Neural cell (in vitro differentiated cells): ENCODE results near the gene GSTP1. TPM values are rescaled to one million over a fixed set of nuclear protein-coding genes. Genes with fewer than 3 reads are reported as not detected.
"Not testable (repeated sequence)": the region's sequence is repeated elsewhere in the genome, so short reads cannot be mapped to it uniquely, and the experiment has no call there.

Experiments used
- H2AFZ ChIP-seq: fragments of 200-600, 300-800 bp; sonication (generic), shearing (Covaris generic); 2 replicates; pipeline ENCODE4 v1.6.0; 2014; ENCODE audit warnings: low read depth, mild to moderate bottlenecking, antibody characterized with exemption, low read length, moderate library complexity
- H3F3A ChIP-seq: fragments of 200-600 bp; shearing (Covaris generic); 2 replicates; pipeline ENCODE4 v1.6.1; 2016; ENCODE audit warnings: mild to moderate bottlenecking, moderate library complexity, mixed read lengths, antibody characterized with exemption, low read length; ENCODE audit not compliant: insufficient read depth, poor library complexity, severe bottlenecking
- H3K27ac ChIP-seq: fragments of 200-600, 300-800 bp; sonication (generic), shearing (Covaris generic); 2 replicates; pipeline ENCODE4 v1.5.1; 2014; ENCODE audit warnings: mild to moderate bottlenecking, low read length, moderate library complexity
- H3K27me3 ChIP-seq: fragments of 300-800, 200-600 bp; sonication (generic), shearing (Covaris generic); 2 replicates; pipeline ENCODE4 v1.6.0; 2014; ENCODE audit warnings: mild to moderate bottlenecking, low read depth, low read length, moderate library complexity; ENCODE audit not compliant: insufficient read depth
- H3K36me3 ChIP-seq: fragments of 300-800, 200-600 bp; sonication (generic), shearing (Covaris generic); 2 replicates; pipeline ENCODE4 v1.5.1; 2014; ENCODE audit warnings: mild to moderate bottlenecking, antibody characterized with exemption, low read length, moderate library complexity; ENCODE audit not compliant: insufficient read depth
- H3K4me2 ChIP-seq: fragments of 300-800, 200-600 bp; sonication (generic), shearing (Covaris generic); 2 replicates; pipeline ENCODE4 v1.6.0; 2014; ENCODE audit warnings: mild to moderate bottlenecking, low read length
- H3K4me3 ChIP-seq: fragments of 300-800, 200-600 bp; sonication (generic), shearing (Covaris generic); 2 replicates; pipeline ENCODE4 v1.5.1; 2014; ENCODE audit warnings: mild to moderate bottlenecking, low read length, moderate library complexity
- H3K79me2 ChIP-seq: fragments of 200-600 bp; shearing (Covaris generic); replicated peaks from 2 replicates; pipeline ENCODE4 v1.6.0; 2014; ENCODE audit warnings: mild to moderate bottlenecking, low read length, moderate library complexity; ENCODE audit not compliant: insufficient read depth
- H3K9ac ChIP-seq: fragments of 300-800, 200-600 bp; sonication (generic), shearing (Covaris generic); 2 replicates; pipeline ENCODE4 v1.6.1; 2016; ENCODE audit warnings: mild to moderate bottlenecking, low read length, mixed read lengths
- H3K9me2 ChIP-seq: fragments of 200-600 bp; shearing (Covaris generic); 2 replicates; pipeline ENCODE4 v1.6.1; 2016; ENCODE audit warnings: mild to moderate bottlenecking, low read length, mixed read lengths; ENCODE audit not compliant: insufficient read depth
- H3K9me3 ChIP-seq: fragments of 200-600, 300-800 bp; sonication (generic), shearing (Covaris generic); 2 replicates; pipeline ENCODE4 v1.6.1; 2016; ENCODE audit warnings: mild to moderate bottlenecking, mixed run types, low read length, moderate library complexity, mixed read lengths
- H4K20me1 ChIP-seq: fragments of 200-600 bp; shearing (Covaris generic); 2 replicates; pipeline ENCODE4 v1.6.1; 2016; ENCODE audit warnings: mild to moderate bottlenecking, mixed run types; ENCODE audit not compliant: insufficient read depth
- CTCF ChIP-seq: fragments of 450-650 bp; IDR thresholded peaks from 2 replicates; pipeline ENCODE4 v1.5.1; 2014; ENCODE audit warnings: antibody characterized with exemption, mild to moderate bottlenecking, moderate library complexity; ENCODE audit not compliant: poor library complexity, severe bottlenecking
- EP300 ChIP-seq: fragments of 450-650 bp; conservative IDR thresholded peaks from 2 replicates; pipeline ENCODE4 v1.6.1; 2014; ENCODE audit warnings: antibody characterized with exemption, mild to moderate bottlenecking, moderate library complexity; ENCODE audit not compliant: poor library complexity, severe bottlenecking
- EZH2 ChIP-seq: fragments of 200-600, 300-800 bp; shearing (Covaris generic), sonication (generic); IDR thresholded peaks from 2 replicates; pipeline ENCODE4 v1.6.1; 2014; ENCODE audit warnings: antibody characterized with exemption, low read length, borderline replicate concordance, mild to moderate bottlenecking; ENCODE audit not compliant: insufficient read depth, poor library complexity, severe bottlenecking
- MXI1 ChIP-seq: fragments of 450-650 bp; conservative IDR thresholded peaks from 2 replicates; pipeline ENCODE4 v1.6.1; 2014; ENCODE audit warnings: antibody characterized with exemption, mild to moderate bottlenecking; ENCODE audit not compliant: poor library complexity, severe bottlenecking
- POLR2AphosphoS5 ChIP-seq: IDR thresholded peaks from 2 replicates; pipeline ENCODE4 v1.6.1; 2012
- RAD21 ChIP-seq: fragments of 450-650 bp; conservative IDR thresholded peaks from 2 replicates; pipeline ENCODE4 v1.6.1; 2014; ENCODE audit warnings: antibody characterized with exemption, mild to moderate bottlenecking, moderate library complexity
- REST ChIP-seq: IDR thresholded peaks from 2 replicates; pipeline ENCODE4 v1.6.1; 2012; ENCODE audit warnings: borderline replicate concordance
- SMC3 ChIP-seq: fragments of 450-650 bp; conservative IDR thresholded peaks from 2 replicates; pipeline ENCODE4 v1.6.1; 2014; ENCODE audit warnings: antibody characterized with exemption, mild to moderate bottlenecking, moderate library complexity; ENCODE audit not compliant: poor library complexity
- TAF1 ChIP-seq: IDR thresholded peaks from 2 replicates; pipeline ENCODE4 v1.6.1; 2012; ENCODE audit warnings: low read depth
- polyA plus RNA-seq: library from polyadenylated mRNA; depleted of rRNA; stranded (reverse); fragments of >200 nt; gene quantifications from 2 replicates; pipeline ENCODE4 v1.2.3, GENCODE V29; 2014

GSTP1 gene
- polyA plus RNA-seq, 1 donor from 2014 or later: 94.6 TPM

DNA sequence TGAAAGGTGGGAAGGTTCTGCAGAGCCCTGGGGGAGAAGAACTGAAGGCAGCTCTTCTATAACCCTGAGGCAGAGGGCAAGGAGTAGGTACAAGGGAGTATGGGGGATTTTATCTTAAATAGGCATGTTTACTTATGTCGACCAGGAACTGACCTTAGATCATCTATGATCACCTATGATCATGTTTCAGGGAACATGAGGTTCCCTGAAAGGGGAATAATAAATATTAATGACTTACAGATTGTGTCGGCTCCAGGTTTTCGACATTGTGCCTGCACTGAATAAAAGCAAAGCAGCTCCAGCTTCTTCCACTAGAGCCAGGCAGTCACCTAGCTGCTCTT, 9.9 kb downstream of the GSTP1 start (continued):
- TF ChIP-seq TAF1 (no peak), EZH2 (no peak), MXI1 (no peak)

DNA sequence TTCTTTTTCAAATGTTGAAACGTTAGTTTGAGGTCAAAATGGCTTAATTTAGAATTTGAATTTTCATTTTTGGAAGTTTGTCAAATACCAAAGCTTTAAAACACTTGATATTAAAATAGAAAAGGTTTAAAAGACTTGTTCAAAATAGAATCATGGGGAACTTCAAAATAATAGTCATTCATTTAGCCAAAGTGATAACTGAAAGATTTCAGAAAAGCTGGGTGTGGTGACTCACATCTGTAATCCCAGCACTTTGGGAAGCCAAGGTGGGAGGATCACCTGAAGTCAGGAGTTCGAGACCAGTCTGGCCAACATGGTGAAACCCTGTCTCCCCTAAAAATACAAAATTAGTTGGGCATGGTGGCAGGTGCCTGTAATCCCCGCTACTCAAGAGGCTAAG, 10.9 kb downstream of the GSTP1 start:
- no peaks in the 10 kb centered on the region for H3K79me2 ChIP-seq
- H2AFZ ChIP-seq: no peak overlapping the region
- no peaks in the 10 kb centered on the region for H3K36me3 ChIP-seq
- H3K9me3 ChIP-seq: no peaks in the 10 kb centered on the region
- H3K27ac ChIP-seq: no peak overlapping the region
- no peaks in the 10 kb centered on the region for H3F3A ChIP-seq
- TF ChIP-seq EZH2 (no peak), EP300 (no peak), REST (no peak), MXI1 (no peak), CTCF (no peak), POLR2AphosphoS5 (no peak), TAF1 (no peak), SMC3 (no peak), RAD21 (no peak)
- H3K4me3 ChIP-seq: no peak overlapping the region
- no peak overlapping the region for H3K9ac ChIP-seq
- H3K27me3 ChIP-seq: no peaks in the 10 kb centered on the region
- H3K9me2 ChIP-seq: no peaks in the 10 kb centered on the region
- H3K4me2 ChIP-seq: no peak overlapping the region
- H4K20me1 ChIP-seq: no peaks in the 10 kb centered on the region

GRCh38 chr11:67596753-67597300, 13.2 kb downstream of the GSTP1 start:
- no peak for TF ChIP-seq TAF1
- no peak for TF ChIP-seq SMC3
- TF ChIP-seq EZH2: no peak
- TF ChIP-seq CTCF: no peak
- TF ChIP-seq MXI1: no peak
- no peak for TF ChIP-seq EP300
- TF ChIP-seq POLR2AphosphoS5: no peak
- no peak for TF ChIP-seq REST
- no peak for TF ChIP-seq RAD21
- Histone ChIP-seq H4K20me1 (no peaks in the 10 kb centered on the region), H2AFZ (no peak overlapping the region), H3K79me2 (no peaks in the 10 kb centered on the region), H3F3A (no peaks in the 10 kb centered on the region), H3K27ac (no peak overlapping the region), H3K4me3 (no peak overlapping the region), H3K27me3 (no peaks in the 10 kb centered on the region), H3K36me3 (no peaks in the 10 kb centered on the region), H3K9me3 (no peaks in the 10 kb centered on the region), H3K9me2 (no peaks in the 10 kb centered on the region), H3K4me2 (no peak overlapping the region), H3K9ac (no peak overlapping the region)

DNA sequence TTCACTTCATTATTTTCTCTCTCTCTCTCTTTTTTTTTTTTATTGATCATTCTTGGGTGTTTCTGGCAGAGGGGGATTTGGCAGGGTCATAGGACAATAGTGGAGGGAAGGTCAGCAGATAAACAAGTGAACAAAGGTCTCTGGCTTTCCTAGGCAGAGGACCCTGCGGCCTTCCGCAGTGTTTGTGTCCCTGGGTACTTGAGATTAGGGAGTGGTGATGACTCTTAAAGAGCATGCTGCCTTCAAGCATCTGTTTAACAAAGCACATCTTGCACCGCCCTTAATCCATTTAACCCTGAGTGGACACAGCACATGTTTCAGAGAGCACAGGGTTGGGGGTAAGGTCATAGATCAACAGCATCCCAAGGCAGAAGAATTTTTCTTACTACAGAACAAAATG, 13.8 kb downstream of the GSTP1 start:
- H3K27ac ChIP-seq, H3K79me2 ChIP-seq, H3K27me3 ChIP-seq, H3K9me3 ChIP-seq, H3K4me3 ChIP-seq, H3K36me3 ChIP-seq, H3K9ac ChIP-seq, H2AFZ ChIP-seq, H3K9me2 ChIP-seq, H4K20me1 ChIP-seq, H3F3A ChIP-seq, H3K4me2 ChIP-seq: not testable (repeated sequence)
